HepG2 (cell line): ENCODE measurements around the gene CIT. TPM values are rescaled to one million over a fixed set of nuclear protein-coding genes. Genes with fewer than 3 reads are reported as not detected.
"Not testable (repeated sequence)": the region's sequence is repeated elsewhere in the genome, so short reads cannot be mapped to it uniquely, and the experiment has no call there.

Experiments
- ATAC-seq: fragments of 200-7000 bp; cut with Tn5 transposase; 3 replicates; pipeline ENCODE4 v1.9.1; 2020; ENCODE audit warnings: mild to moderate bottlenecking, moderate library complexity
- BruUV-seq: library from RNA; stranded (reverse); fragments of 400-500 nt; replicated peaks from 2 replicates; lab custom pipeline; 2021; lab: Mats Ljungman, UMichigan
- CTCF ChIA-PET: fragments of 300-600 bp; formaldehyde crosslinking; extraction: SDS; loops from one replicate; lab custom pipeline; 2021; ENCODE audit warnings: low total read pairs, inconsistent platforms, low intra/inter-chr PET ratio; lab: Yijun Ruan, JAX
- POLR2A ChIA-PET: fragments of 350-600 bp; sonication (Branson Sonifier 250); formaldehyde crosslinking; loops from one replicate; lab custom pipeline; 2020; ENCODE audit warnings: antibody characterized with exemption, inconsistent platforms; lab: Yijun Ruan, JAX
- DNase-seq: peaks from one replicate; pipeline ENCODE4 v3.0.0-alpha.2; 2015; ENCODE audit warnings: low spot score
- FAIRE-seq: peaks from 3 replicates; lab custom pipeline; 2011; peaks lifted over from hg19 to GRCh38; lab: Jason Lieb, UNC
- H2AFZ ChIP-seq: one replicate; pipeline ENCODE4 v1.6.1; 2011; ENCODE audit warnings: low read length, inconsistent platforms
- H3K27ac ChIP-seq: fragments of 300-600 bp; 3 replicates; pipeline ENCODE4 v1.8.0; 2011; ENCODE audit warnings: mixed run types, mild to moderate bottlenecking, mixed read lengths, low read length, inconsistent platforms; ENCODE audit not compliant: insufficient read depth; ENCODE audit errors: extremely low read length
- H3K27me3 ChIP-seq, 2 experiments: fragments of 200-600 bp in 1 of 2; 2 replicates in 1 of 2; 3 replicates in 1 of 2; pipeline versions ENCODE4 v1.6.0 to v1.8.0; 2011; ENCODE audit warnings: low read length in 2 of 2, mild to moderate bottlenecking in 2 of 2, moderate library complexity in 2 of 2, inconsistent platforms in 1 of 2; ENCODE audit not compliant: insufficient read depth in 2 of 2, control insufficient read depth in 1 of 2
- H3K36me3 ChIP-seq, 2 experiments: fragments of 200-600 bp in 1 of 2; replicated peaks in 1 of 2; 2 replicates in 1 of 2; 3 replicates in 1 of 2; pipeline versions ENCODE4 v1.5.1 to v1.8.0; 2011; ENCODE audit warnings: low read length in 2 of 2, inconsistent platforms in 1 of 2; ENCODE audit not compliant: insufficient read depth in 2 of 2, control insufficient read depth in 1 of 2
- H3K4me1 ChIP-seq: 2 replicates; pipeline ENCODE4 v1.5.1; 2012; ENCODE audit warnings: low read length, inconsistent platforms; ENCODE audit not compliant: insufficient read depth
- H3K4me2 ChIP-seq: 2 replicates; pipeline ENCODE4 v1.6.0; 2011; ENCODE audit warnings: low read depth, low read length, inconsistent platforms
- H3K4me3 ChIP-seq, 3 experiments: fragments of 200-600 bp in 1 of 3; sonication (generic), shearing (Covaris generic) in 1 of 3; replicated peaks in 1 of 3; 2 replicates each; pipeline ENCODE4 v1.5.1; 2011 to 2016; ENCODE audit warnings: low read length in 3 of 3, inconsistent platforms in 2 of 3, low read depth in 2 of 3, mild to moderate bottlenecking in 2 of 3, control low read depth in 1 of 3, mixed read lengths in 1 of 3; ENCODE audit not compliant: insufficient read depth in 1 of 3
- H3K79me2 ChIP-seq: one replicate; pipeline ENCODE4 v1.6.1; 2011; ENCODE audit warnings: low read length, inconsistent platforms; ENCODE audit not compliant: insufficient read depth
- H3K9ac ChIP-seq: 2 replicates; pipeline ENCODE4 v1.6.0; 2011; ENCODE audit warnings: mild to moderate bottlenecking, low read depth, low read length, inconsistent platforms; ENCODE audit not compliant: insufficient read depth
- H3K9me3 ChIP-seq: 2 replicates; pipeline ENCODE4 v1.5.1; 2012; ENCODE audit warnings: mild to moderate bottlenecking, low read length
- H4K20me1 ChIP-seq: 2 replicates; pipeline ENCODE4 v1.6.0; 2011; ENCODE audit warnings: inconsistent platforms, mild to moderate bottlenecking, low read length, moderate library complexity; ENCODE audit not compliant: insufficient read depth
- CAMTA2 ChIP-seq: sonication (generic); formaldehyde crosslinking; IDR thresholded peaks from 2 replicates; pipeline ENCODE4 v1.4.0; 2020; ENCODE audit warnings: mild to moderate bottlenecking, missing genetic modification reagents, borderline replicate concordance
- IKZF4 ChIP-seq: sonication (generic); formaldehyde crosslinking; IDR thresholded peaks from 2 replicates; pipeline ENCODE4 v1.5.1; 2020; ENCODE audit warnings: borderline replicate concordance, mild to moderate bottlenecking, low read depth, missing genetic modification reagents; ENCODE audit errors: not compliant biosample characterization
- NFYB ChIP-seq: sonication (generic); formaldehyde crosslinking; IDR thresholded peaks from 2 replicates; pipeline ENCODE4 v1.4.0; 2020; ENCODE audit warnings: missing genetic modification reagents
- NR2F6 ChIP-seq, 2 experiments: IDR thresholded peaks; 2 replicates each; pipeline ENCODE4 v1.6.1; 2016; ENCODE audit warnings: antibody characterized with exemption in 1 of 2, mild to moderate bottlenecking in 1 of 2
- ZNF383 ChIP-seq: sonication (generic); formaldehyde crosslinking; IDR thresholded peaks from 2 replicates; pipeline ENCODE4 v1.4.0; 2020; ENCODE audit warnings: missing genetic modification reagents, mild to moderate bottlenecking, borderline replicate concordance
- WGBS: methylation state at CpG from one replicate; pipeline ENCODE4 v1.1.6; 2017; ENCODE audit warnings: low lambda C conversion rate; 5-methylcytosine and 5-hydroxymethylcytosine counted together
- in situ Hi-C: cut with HindIII; loops from 2 replicates; pipeline ENCODE4 v1.10.0; 2017; ENCODE audit warnings: low pct_unique_long_range_greater_than_20kb; ENCODE audit not compliant: extremely low pct_ligation_motif_present
- intact Hi-C: fragments of 100-400 bp; cut with micrococcal nuclease; formaldehyde crosslinking; loops from one replicate; pipeline ENCODE4 v1.10.0; 2022; ENCODE audit not compliant: unreplicated experiment
- polyA plus RNA-seq, 8 experiments: library from polyadenylated mRNA; depleted of rRNA in 3 of 8; stranded (reverse) in 7 of 8; unstranded in 1 of 8; fragments of >200 nt; fragmentation: Illumina TruSeq in 4 of 8; extraction: Trizol in 4 of 8; gene quantifications; 2 replicates each; pipeline versions ENCODE4 v1.2.1 to v1.2.3, GENCODE V29; 2011 to 2016; ENCODE audit warnings: low read depth in 4 of 8, missing spikeins in 1 of 8, mixed read lengths in 1 of 8; ENCODE audit not compliant: insufficient read depth in 1 of 8
- total RNA-seq, 5 experiments: library from RNA; depleted of rRNA; stranded (reverse); fragments of >200 nt; fragmentation: Illumina TruSeq; extraction: Trizol; gene quantifications; 2 replicates each; pipeline ENCODE4 v1.2.3, GENCODE V29; 2016; ENCODE audit warnings: low read depth in 1 of 5
- TF ChIP-seq, protein P1 (sequence below): sonication (generic); formaldehyde crosslinking; IDR thresholded peaks from 2 replicates; pipeline ENCODE4 v1.9.0; 2021; ENCODE audit warnings: mild to moderate bottlenecking, missing genetic modification reagents
- TF ChIP-seq, protein P2 (sequence below): sonication (generic); formaldehyde crosslinking; IDR thresholded peaks from 2 replicates; pipeline ENCODE4 v1.4.0; 2020; ENCODE audit warnings: mild to moderate bottlenecking, missing genetic modification reagents, borderline replicate concordance

Gene CIT
- total and polyA plus RNA-seq, 2 of the 13 experiments (the other 11 are each of a cell fraction or from before 2014, with no cell fraction given): 7.7 to 11.7 TPM

GRCh38 chr12:119710374-119710964 is 166.7 kb downstream of the CIT start (continued):
- TF ChIP-seq, protein P1, sequence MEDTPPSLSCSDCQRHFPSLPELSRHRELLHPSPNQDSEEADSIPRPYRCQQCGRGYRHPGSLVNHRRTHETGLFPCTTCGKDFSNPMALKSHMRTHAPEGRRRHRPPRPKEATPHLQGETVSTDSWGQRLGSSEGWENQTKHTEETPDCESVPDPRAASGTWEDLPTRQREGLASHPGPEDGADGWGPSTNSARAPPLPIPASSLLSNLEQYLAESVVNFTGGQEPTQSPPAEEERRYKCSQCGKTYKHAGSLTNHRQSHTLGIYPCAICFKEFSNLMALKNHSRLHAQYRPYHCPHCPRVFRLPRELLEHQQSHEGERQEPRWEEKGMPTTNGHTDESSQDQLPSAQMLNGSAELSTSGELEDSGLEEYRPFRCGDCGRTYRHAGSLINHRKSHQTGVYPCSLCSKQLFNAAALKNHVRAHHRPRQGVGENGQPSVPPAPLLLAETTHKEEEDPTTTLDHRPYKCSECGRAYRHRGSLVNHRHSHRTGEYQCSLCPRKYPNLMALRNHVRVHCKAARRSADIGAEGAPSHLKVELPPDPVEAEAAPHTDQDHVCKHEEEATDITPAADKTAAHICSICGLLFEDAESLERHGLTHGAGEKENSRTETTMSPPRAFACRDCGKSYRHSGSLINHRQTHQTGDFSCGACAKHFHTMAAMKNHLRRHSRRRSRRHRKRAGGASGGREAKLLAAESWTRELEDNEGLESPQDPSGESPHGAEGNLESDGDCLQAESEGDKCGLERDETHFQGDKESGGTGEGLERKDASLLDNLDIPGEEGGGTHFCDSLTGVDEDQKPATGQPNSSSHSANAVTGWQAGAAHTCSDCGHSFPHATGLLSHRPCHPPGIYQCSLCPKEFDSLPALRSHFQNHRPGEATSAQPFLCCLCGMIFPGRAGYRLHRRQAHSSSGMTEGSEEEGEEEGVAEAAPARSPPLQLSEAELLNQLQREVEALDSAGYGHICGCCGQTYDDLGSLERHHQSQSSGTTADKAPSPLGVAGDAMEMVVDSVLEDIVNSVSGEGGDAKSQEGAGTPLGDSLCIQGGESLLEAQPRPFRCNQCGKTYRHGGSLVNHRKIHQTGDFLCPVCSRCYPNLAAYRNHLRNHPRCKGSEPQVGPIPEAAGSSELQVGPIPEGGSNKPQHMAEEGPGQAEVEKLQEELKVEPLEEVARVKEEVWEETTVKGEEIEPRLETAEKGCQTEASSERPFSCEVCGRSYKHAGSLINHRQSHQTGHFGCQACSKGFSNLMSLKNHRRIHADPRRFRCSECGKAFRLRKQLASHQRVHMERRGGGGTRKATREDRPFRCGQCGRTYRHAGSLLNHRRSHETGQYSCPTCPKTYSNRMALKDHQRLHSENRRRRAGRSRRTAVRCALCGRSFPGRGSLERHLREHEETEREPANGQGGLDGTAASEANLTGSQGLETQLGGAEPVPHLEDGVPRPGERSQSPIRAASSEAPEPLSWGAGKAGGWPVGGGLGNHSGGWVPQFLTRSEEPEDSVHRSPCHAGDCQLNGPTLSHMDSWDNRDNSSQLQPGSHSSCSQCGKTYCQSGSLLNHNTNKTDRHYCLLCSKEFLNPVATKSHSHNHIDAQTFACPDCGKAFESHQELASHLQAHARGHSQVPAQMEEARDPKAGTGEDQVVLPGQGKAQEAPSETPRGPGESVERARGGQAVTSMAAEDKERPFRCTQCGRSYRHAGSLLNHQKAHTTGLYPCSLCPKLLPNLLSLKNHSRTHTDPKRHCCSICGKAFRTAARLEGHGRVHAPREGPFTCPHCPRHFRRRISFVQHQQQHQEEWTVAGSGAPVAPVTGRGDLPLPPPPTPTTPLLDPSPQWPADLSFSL (CRISPR knock-in tag): no peak
- TF ChIP-seq NR2F6 (IDR thresholded peaks at IDR 0.05) (no peak), NR2F6 (CRISPR knock-in tag; IDR thresholded peaks at IDR 0.05) (no peak), IKZF4 (CRISPR knock-in tag) (no peak), NFYB (no peak), ZNF383 (CRISPR knock-in tag) (no peak), CAMTA2 (no peak)
- TF ChIP-seq, protein P2, sequence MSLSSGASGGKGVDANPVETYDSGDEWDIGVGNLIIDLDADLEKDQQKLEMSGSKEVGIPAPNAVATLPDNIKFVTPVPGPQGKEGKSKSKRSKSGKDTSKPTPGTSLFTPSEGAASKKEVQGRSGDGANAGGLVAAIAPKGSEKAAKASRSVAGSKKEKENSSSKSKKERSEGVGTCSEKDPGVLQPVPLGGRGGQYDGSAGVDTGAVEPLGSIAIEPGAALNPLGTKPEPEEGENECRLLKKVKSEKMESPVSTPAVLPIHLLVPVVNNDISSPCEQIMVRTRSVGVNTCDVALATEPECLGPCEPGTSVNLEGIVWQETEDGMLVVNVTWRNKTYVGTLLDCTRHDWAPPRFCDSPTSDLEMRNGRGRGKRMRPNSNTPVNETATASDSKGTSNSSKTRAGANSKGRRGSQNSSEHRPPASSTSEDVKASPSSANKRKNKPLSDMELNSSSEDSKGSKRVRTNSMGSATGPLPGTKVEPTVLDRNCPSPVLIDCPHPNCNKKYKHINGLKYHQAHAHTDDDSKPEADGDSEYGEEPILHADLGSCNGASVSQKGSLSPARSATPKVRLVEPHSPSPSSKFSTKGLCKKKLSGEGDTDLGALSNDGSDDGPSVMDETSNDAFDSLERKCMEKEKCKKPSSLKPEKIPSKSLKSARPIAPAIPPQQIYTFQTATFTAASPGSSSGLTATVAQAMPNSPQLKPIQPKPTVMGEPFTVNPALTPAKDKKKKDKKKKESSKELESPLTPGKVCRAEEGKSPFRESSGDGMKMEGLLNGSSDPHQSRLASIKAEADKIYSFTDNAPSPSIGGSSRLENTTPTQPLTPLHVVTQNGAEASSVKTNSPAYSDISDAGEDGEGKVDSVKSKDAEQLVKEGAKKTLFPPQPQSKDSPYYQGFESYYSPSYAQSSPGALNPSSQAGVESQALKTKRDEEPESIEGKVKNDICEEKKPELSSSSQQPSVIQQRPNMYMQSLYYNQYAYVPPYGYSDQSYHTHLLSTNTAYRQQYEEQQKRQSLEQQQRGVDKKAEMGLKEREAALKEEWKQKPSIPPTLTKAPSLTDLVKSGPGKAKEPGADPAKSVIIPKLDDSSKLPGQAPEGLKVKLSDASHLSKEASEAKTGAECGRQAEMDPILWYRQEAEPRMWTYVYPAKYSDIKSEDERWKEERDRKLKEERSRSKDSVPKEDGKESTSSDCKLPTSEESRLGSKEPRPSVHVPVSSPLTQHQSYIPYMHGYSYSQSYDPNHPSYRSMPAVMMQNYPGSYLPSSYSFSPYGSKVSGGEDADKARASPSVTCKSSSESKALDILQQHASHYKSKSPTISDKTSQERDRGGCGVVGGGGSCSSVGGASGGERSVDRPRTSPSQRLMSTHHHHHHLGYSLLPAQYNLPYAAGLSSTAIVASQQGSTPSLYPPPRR (CRISPR knock-in tag): no peak

- H3K4me1 ChIP-seq, H4K20me1 ChIP-seq, POLR2A ChIA-PET, H3K79me2 ChIP-seq, ATAC-seq, intact Hi-C loops, H3K9ac ChIP-seq, H3K4me3 ChIP-seq, H3K27ac ChIP-seq, H2AFZ ChIP-seq, H3K27me3 ChIP-seq, FAIRE-seq, DNase-seq, CTCF ChIA-PET, BruUV-seq, H3K4me2 ChIP-seq, H3K9me3 ChIP-seq, in situ Hi-C loops: not testable (repeated sequence)
- 96% methylated on average over 1 of the region's 1 CpG for WGBS
- H3K36me3 ChIP-seq: peaks cover 10 to 34% of the 10 kb centered on the region in 2 experiments
These were observed 170.7 kb downstream of the CIT start for GRCh38 chr12:119706427-119706826.
